H1 (cell line): ENCODE results near the gene LAMA3. TPM values are rescaled to one million over a fixed set of nuclear protein-coding genes. Genes with fewer than 3 reads are reported as not detected.

Experiments used
- CTCF ChIA-PET: fragments of 300-600 bp; sonication (Branson Sonifier 250); formaldehyde crosslinking; loops from one replicate; lab custom pipeline; 2021; ENCODE audit not compliant: partially characterized antibody; lab: Charles Lee
- POLR2A ChIA-PET: fragments of 300-600 bp; sonication (Branson Sonifier 250); formaldehyde crosslinking; loops from one replicate; lab custom pipeline; 2021; ENCODE audit warnings: inconsistent platforms; ENCODE audit not compliant: partially characterized antibody; lab: Charles Lee
- DNase-seq, 2 experiments: peaks; one replicate each; pipeline versions ENCODE4 v3.0.0 to v3.0.0-alpha.2; 2010 to 2022; ENCODE audit warnings: low spot score in 2 of 2, low read depth in 1 of 2, mixed read lengths in 1 of 2
- FAIRE-seq: peaks from 2 replicates; lab custom pipeline; 2011; peaks lifted over from hg19 to GRCh38; lab: Jason Lieb, UNC
- H2AFZ ChIP-seq: 2 replicates; pipeline ENCODE4 v1.8.1; 2012; ENCODE audit warnings: low read length, inconsistent platforms
- H2AK5ac ChIP-seq: 2 replicates; pipeline ENCODE4 v1.6.1; 2013; ENCODE audit warnings: low read depth, low read length
- H2BK120ac ChIP-seq: replicated peaks from 2 replicates; pipeline ENCODE3; 2013; ENCODE audit warnings: low read depth, low read length, inconsistent platforms
- H2BK12ac ChIP-seq: 2 replicates; pipeline ENCODE4 v1.6.1; 2013; ENCODE audit warnings: low read depth, low read length
- H2BK15ac ChIP-seq: 2 replicates; pipeline ENCODE4 v1.6.1; 2013; ENCODE audit warnings: low read length
- H2BK20ac ChIP-seq: 2 replicates; pipeline ENCODE4 v1.6.1; 2013; ENCODE audit warnings: low read length
- H2BK5ac ChIP-seq: 2 replicates; pipeline ENCODE4 v1.6.1; 2013; ENCODE audit warnings: low read depth, low read length
- H3K14ac ChIP-seq: 2 replicates; pipeline ENCODE4 v1.6.1; 2013; ENCODE audit warnings: inconsistent platforms; ENCODE audit not compliant: insufficient read length
- H3K18ac ChIP-seq: 2 replicates; pipeline ENCODE4 v1.6.1; 2013; ENCODE audit warnings: low read length; ENCODE audit errors: extremely low read depth
- H3K23ac ChIP-seq: 2 replicates; pipeline ENCODE4 v1.6.1; 2013; ENCODE audit warnings: inconsistent platforms; ENCODE audit not compliant: insufficient read length
- H3K23me2 ChIP-seq: 2 replicates; pipeline ENCODE4 v1.6.1; 2013; ENCODE audit warnings: low read depth, low read length
- H3K27ac ChIP-seq: 2 replicates; pipeline ENCODE4 v1.6.1; 2011; ENCODE audit warnings: low read depth, low read length, inconsistent platforms
- H3K27me3 ChIP-seq, 4 experiments: replicated peaks in 1 of 4; 1 replicate in 1 of 4; 2 replicates in 3 of 4; pipeline versions ENCODE4 v1.6.1 to v1.8.1; 2011 to 2013; ENCODE audit warnings: low read length in 3 of 4, mild to moderate bottlenecking in 3 of 4, inconsistent platforms in 2 of 4, mixed read lengths in 2 of 4, moderate library complexity in 1 of 4; ENCODE audit not compliant: control insufficient read depth in 3 of 4, insufficient read depth in 3 of 4; ENCODE audit errors: extremely low read depth in 1 of 4
- H3K36me3 ChIP-seq, 4 experiments: 2 replicates each; pipeline versions ENCODE4 v1.6.1 to v1.8.1; 2011 to 2013; ENCODE audit warnings: mild to moderate bottlenecking in 4 of 4, low read length in 3 of 4, moderate library complexity in 2 of 4, control low read depth in 1 of 4, inconsistent platforms in 1 of 4; ENCODE audit not compliant: insufficient read depth in 4 of 4, control insufficient read depth in 2 of 4
- H3K4ac ChIP-seq: replicated peaks from 2 replicates; pipeline ENCODE3; 2013; ENCODE audit warnings: low read length, low read depth, mixed read lengths, inconsistent platforms; ENCODE audit not compliant: insufficient read length
- H3K4me1 ChIP-seq, 4 experiments: replicated peaks in 1 of 4; 1 replicate in 1 of 4; 2 replicates in 3 of 4; pipeline versions ENCODE4 v1.6.1 to v1.8.1; 2011 to 2013; ENCODE audit warnings: low read length in 3 of 4, inconsistent platforms in 2 of 4, mixed read lengths in 1 of 4; ENCODE audit not compliant: insufficient read depth in 4 of 4, control insufficient read depth in 3 of 4
- H3K4me2 ChIP-seq, 2 experiments: 2 replicates each; pipeline versions ENCODE4 v1.6.1 to v1.8.1; 2011 to 2013; ENCODE audit warnings: low read depth in 2 of 2, low read length in 2 of 2, control low read depth in 1 of 2, inconsistent platforms in 1 of 2, mild to moderate bottlenecking in 1 of 2; ENCODE audit not compliant: insufficient read depth in 1 of 2
- H3K4me3 ChIP-seq, 4 experiments: fragments of 200-600, 300-600 bp in 1 of 4; sonication (generic), shearing (Covaris generic), sonication (Bioruptor Twin) in 1 of 4; 2 replicates each; pipeline versions ENCODE4 v1.5.1 to v1.8.1; 2011 to 2016; ENCODE audit warnings: low read length in 4 of 4, low read depth in 3 of 4, control low read depth in 2 of 4, inconsistent platforms in 2 of 4, mild to moderate bottlenecking in 2 of 4, mixed read lengths in 1 of 4, moderate library complexity in 1 of 4; ENCODE audit not compliant: insufficient read depth in 2 of 4; ENCODE audit errors: extremely low read depth in 1 of 4
- H3K56ac ChIP-seq: replicated peaks from 2 replicates; pipeline ENCODE3; 2013; ENCODE audit warnings: low read depth, mild to moderate bottlenecking, mixed read lengths, low read length, inconsistent platforms; ENCODE audit not compliant: insufficient read length
- H3K79me1 ChIP-seq: 2 replicates; pipeline ENCODE4 v1.6.1; 2013; ENCODE audit warnings: low read depth, low read length, control low read depth
- H3K79me2 ChIP-seq, 2 experiments: 2 replicates each; pipeline versions ENCODE4 v1.6.1 to v1.8.1; 2012 to 2013; ENCODE audit warnings: low read length in 2 of 2, mild to moderate bottlenecking in 2 of 2, inconsistent platforms in 1 of 2; ENCODE audit not compliant: insufficient read depth in 2 of 2, control insufficient read depth in 1 of 2
- H3K9ac ChIP-seq, 4 experiments: replicated peaks in 1 of 4; 1 replicate in 1 of 4; 2 replicates in 3 of 4; pipeline versions ENCODE4 v1.6.1 to v1.8.1; 2011 to 2013; ENCODE audit warnings: low read depth in 3 of 4, low read length in 3 of 4, control low read depth in 2 of 4, mild to moderate bottlenecking in 2 of 4, moderate library complexity in 2 of 4, inconsistent platforms in 1 of 4; ENCODE audit errors: extremely low read depth in 1 of 4
- H3K9me3 ChIP-seq, 2 experiments: 2 replicates each; pipeline versions ENCODE4 v1.6.1 to v1.8.1; 2012 to 2013; ENCODE audit warnings: mild to moderate bottlenecking in 2 of 2, moderate library complexity in 2 of 2, control low read depth in 1 of 2, inconsistent platforms in 1 of 2, low read depth in 1 of 2, low read length in 1 of 2, mixed read lengths in 1 of 2; ENCODE audit not compliant: insufficient read depth in 2 of 2
- H4K20me1 ChIP-seq, 2 experiments: replicated peaks in 1 of 2; 2 replicates each; pipeline versions ENCODE3 to v1.8.1; 2011 to 2013; ENCODE audit warnings: inconsistent platforms in 2 of 2, low read length in 2 of 2, mild to moderate bottlenecking in 1 of 2; ENCODE audit not compliant: insufficient read depth in 2 of 2, control insufficient read depth in 1 of 2
- H4K5ac ChIP-seq: 2 replicates; pipeline ENCODE4 v1.6.1; 2013; ENCODE audit warnings: low read length, low read depth, mixed read lengths, inconsistent platforms; ENCODE audit not compliant: insufficient read length
- H4K8ac ChIP-seq: 2 replicates; pipeline ENCODE4 v1.8.0; 2013; ENCODE audit warnings: mild to moderate bottlenecking, moderate library complexity, low read length, inconsistent platforms; ENCODE audit not compliant: insufficient read depth; ENCODE audit errors: extremely low read depth
- H4K91ac ChIP-seq: replicated peaks from 2 replicates; pipeline ENCODE3; 2013; ENCODE audit warnings: low read length, mixed read lengths, inconsistent platforms; ENCODE audit not compliant: insufficient read length
- WGBS, 2 experiments: shearing (Covaris generic) in 1 of 2; methylation state at CpG; one replicate each; pipeline versions ENCODE4 v1.1.6 to v1.1.7; 2013 to 2015; ENCODE audit warnings: low lambda C conversion rate in 2 of 2, mixed read lengths in 2 of 2, inconsistent platforms in 1 of 2, low coverage in 1 of 2, missing lambda C conversion rate in 1 of 2; ENCODE audit not compliant: insufficient replicate concordance in 2 of 2, insufficient coverage in 1 of 2, insufficient read length in 1 of 2; ENCODE audit errors: extremely low coverage in 1 of 2, missing lambda C conversion rate in 1 of 2; 5-methylcytosine and 5-hydroxymethylcytosine counted together
- polyA plus RNA-seq, 7 experiments: library from polyadenylated mRNA; depleted of rRNA in 3 of 7; stranded (reverse) in 5 of 7; unstranded in 2 of 7; fragments of >200 nt in 5 of 7; fragments of 200-250 nt in 2 of 7; gene quantifications; 1 replicate in 5 of 7; 2 replicates in 1 of 7; 4 replicates in 1 of 7; pipeline versions ENCODE4 v1.2.1 to v1.2.3, GENCODE V29; 2011 to 2013; ENCODE audit warnings: missing spikeins in 2 of 7, mixed read lengths in 2 of 7
- total RNA-seq: library from RNA; stranded (reverse); fragmentation: NEBNext Ultra II Directional; extraction: Animal tissue kit (Norgen Biotek cat#: 25700); gene quantifications from 2 replicates; pipeline ENCODE4 v1.2.1, GENCODE V29; 2021
- TF ChIP-seq, protein P1 (sequence below): fragments of 300-600 bp; sonication (generic); IDR thresholded peaks from 2 replicates; pipeline ENCODE4 v1.7.1; 2012; ENCODE audit warnings: low read length, moderate library complexity, mild to moderate bottlenecking, inconsistent platforms; ENCODE audit not compliant: insufficient replicate concordance

LAMA3 gene
- total and polyA plus RNA-seq, 2 of the 8 experiments (the other 6 are each of a cell fraction or from before 2014, with no cell fraction given): 0.76 to 5.0 TPM

- Histone ChIP-seq H3K27me3 (no peaks in the 10 kb centered on the region), H3K9ac (no peak overlapping the region), H3K27ac (no peak overlapping the region), H4K20me1 (no peaks in the 10 kb centered on the region), H2BK5ac (no peak overlapping the region), H2BK20ac (no peak overlapping the region), H4K5ac (no peak overlapping the region), H3K79me1 (no peaks in the 10 kb centered on the region), H4K8ac (no peak overlapping the region), H2AK5ac (no peak overlapping the region), H4K91ac (no peak overlapping the region), H3K18ac (no peak overlapping the region), H3K23ac (no peak overlapping the region), H3K4me1 (no peaks in the 10 kb centered on the region), H3K56ac (no peak overlapping the region), H3K14ac (no peak overlapping the region), H3K79me2 (no peaks in the 10 kb centered on the region), H3K4me3 (no peak overlapping the region), H2BK12ac (no peak overlapping the region), H3K4me2 (no peak overlapping the region), H3K4ac (no peak overlapping the region), H2AFZ (no peak overlapping the region), H2BK120ac (no peak overlapping the region), H2BK15ac (no peak overlapping the region), H3K9me3 (no peaks in the 10 kb centered on the region), H3K23me2 (no peaks in the 10 kb centered on the region), H3K36me3 (no peaks in the 10 kb centered on the region)
- POLR2A ChIA-PET: no interaction called here
- no peak for DNase-seq
- no peak for FAIRE-seq
- 94% methylated on average over 2 of the region's 2 CpGs; no CpG with 5 or more reads in 1 of the 2 experiments for WGBS, 2 experiments
- CTCF ChIA-PET: no interaction called here
- TF ChIP-seq, protein P1, sequence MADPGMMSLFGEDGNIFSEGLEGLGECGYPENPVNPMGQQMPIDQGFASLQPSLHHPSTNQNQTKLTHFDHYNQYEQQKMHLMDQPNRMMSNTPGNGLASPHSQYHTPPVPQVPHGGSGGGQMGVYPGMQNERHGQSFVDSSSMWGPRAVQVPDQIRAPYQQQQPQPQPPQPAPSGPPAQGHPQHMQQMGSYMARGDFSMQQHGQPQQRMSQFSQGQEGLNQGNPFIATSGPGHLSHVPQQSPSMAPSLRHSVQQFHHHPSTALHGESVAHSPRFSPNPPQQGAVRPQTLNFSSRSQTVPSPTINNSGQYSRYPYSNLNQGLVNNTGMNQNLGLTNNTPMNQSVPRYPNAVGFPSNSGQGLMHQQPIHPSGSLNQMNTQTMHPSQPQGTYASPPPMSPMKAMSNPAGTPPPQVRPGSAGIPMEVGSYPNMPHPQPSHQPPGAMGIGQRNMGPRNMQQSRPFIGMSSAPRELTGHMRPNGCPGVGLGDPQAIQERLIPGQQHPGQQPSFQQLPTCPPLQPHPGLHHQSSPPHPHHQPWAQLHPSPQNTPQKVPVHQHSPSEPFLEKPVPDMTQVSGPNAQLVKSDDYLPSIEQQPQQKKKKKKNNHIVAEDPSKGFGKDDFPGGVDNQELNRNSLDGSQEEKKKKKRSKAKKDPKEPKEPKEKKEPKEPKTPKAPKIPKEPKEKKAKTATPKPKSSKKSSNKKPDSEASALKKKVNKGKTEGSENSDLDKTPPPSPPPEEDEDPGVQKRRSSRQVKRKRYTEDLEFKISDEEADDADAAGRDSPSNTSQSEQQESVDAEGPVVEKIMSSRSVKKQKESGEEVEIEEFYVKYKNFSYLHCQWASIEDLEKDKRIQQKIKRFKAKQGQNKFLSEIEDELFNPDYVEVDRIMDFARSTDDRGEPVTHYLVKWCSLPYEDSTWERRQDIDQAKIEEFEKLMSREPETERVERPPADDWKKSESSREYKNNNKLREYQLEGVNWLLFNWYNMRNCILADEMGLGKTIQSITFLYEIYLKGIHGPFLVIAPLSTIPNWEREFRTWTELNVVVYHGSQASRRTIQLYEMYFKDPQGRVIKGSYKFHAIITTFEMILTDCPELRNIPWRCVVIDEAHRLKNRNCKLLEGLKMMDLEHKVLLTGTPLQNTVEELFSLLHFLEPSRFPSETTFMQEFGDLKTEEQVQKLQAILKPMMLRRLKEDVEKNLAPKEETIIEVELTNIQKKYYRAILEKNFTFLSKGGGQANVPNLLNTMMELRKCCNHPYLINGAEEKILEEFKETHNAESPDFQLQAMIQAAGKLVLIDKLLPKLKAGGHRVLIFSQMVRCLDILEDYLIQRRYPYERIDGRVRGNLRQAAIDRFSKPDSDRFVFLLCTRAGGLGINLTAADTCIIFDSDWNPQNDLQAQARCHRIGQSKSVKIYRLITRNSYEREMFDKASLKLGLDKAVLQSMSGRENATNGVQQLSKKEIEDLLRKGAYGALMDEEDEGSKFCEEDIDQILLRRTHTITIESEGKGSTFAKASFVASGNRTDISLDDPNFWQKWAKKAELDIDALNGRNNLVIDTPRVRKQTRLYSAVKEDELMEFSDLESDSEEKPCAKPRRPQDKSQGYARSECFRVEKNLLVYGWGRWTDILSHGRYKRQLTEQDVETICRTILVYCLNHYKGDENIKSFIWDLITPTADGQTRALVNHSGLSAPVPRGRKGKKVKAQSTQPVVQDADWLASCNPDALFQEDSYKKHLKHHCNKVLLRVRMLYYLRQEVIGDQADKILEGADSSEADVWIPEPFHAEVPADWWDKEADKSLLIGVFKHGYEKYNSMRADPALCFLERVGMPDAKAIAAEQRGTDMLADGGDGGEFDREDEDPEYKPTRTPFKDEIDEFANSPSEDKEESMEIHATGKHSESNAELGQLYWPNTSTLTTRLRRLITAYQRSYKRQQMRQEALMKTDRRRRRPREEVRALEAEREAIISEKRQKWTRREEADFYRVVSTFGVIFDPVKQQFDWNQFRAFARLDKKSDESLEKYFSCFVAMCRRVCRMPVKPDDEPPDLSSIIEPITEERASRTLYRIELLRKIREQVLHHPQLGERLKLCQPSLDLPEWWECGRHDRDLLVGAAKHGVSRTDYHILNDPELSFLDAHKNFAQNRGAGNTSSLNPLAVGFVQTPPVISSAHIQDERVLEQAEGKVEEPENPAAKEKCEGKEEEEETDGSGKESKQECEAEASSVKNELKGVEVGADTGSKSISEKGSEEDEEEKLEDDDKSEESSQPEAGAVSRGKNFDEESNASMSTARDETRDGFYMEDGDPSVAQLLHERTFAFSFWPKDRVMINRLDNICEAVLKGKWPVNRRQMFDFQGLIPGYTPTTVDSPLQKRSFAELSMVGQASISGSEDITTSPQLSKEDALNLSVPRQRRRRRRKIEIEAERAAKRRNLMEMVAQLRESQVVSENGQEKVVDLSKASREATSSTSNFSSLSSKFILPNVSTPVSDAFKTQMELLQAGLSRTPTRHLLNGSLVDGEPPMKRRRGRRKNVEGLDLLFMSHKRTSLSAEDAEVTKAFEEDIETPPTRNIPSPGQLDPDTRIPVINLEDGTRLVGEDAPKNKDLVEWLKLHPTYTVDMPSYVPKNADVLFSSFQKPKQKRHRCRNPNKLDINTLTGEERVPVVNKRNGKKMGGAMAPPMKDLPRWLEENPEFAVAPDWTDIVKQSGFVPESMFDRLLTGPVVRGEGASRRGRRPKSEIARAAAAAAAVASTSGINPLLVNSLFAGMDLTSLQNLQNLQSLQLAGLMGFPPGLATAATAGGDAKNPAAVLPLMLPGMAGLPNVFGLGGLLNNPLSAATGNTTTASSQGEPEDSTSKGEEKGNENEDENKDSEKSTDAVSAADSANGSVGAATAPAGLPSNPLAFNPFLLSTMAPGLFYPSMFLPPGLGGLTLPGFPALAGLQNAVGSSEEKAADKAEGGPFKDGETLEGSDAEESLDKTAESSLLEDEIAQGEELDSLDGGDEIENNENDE: no peak
Observed at GRCh38 chr18:23723121-23723520, 33.9 kb downstream of the LAMA3 start.
